Neural crest cell (in vitro differentiated cells): ENCODE data around the gene ELN. TPM values are rescaled to one million over a fixed set of nuclear protein-coding genes. Genes with fewer than 3 reads are reported as not detected.
A peak's percentile ranks its signal among the peaks of the same experiment; 100 is the strongest.

ENCODE experiments used
- DNase-seq: peaks from one replicate; pipeline ENCODE4 v3.0.0; 2021; ENCODE audit warnings: low read depth, mixed read lengths, low spot score
- H3K27ac Mint-ChIP-seq: one replicate; pipeline ENCODE4 v1.8.0; 2021; ENCODE audit warnings: mild to moderate bottlenecking, mixed read lengths; ENCODE audit not compliant: unreplicated experiment
- H3K27me3 Mint-ChIP-seq: 2 replicates; pipeline ENCODE4 v1.8.0; 2021; ENCODE audit warnings: low read depth, mild to moderate bottlenecking, mixed read lengths
- H3K36me3 Mint-ChIP-seq: 2 replicates; pipeline ENCODE4 v1.8.0; 2021; ENCODE audit warnings: low read depth, mild to moderate bottlenecking, mixed read lengths
- H3K4me1 Mint-ChIP-seq: 2 replicates; pipeline ENCODE4 v1.8.0; 2021; ENCODE audit warnings: mixed read lengths
- H3K4me3 Mint-ChIP-seq: one replicate; pipeline ENCODE4 v1.8.0; 2021; ENCODE audit warnings: mild to moderate bottlenecking, mixed read lengths
- H3K9me3 Mint-ChIP-seq: 2 replicates; pipeline ENCODE4 v1.8.0; 2021; ENCODE audit warnings: mixed read lengths
- total RNA-seq: library from RNA; stranded (reverse); gene quantifications from 2 replicates; pipeline ENCODE4 v1.2.1, GENCODE V29; 2021
- TF ChIP-seq, protein P1 (sequence below): fragments of 200-600 bp; sonication (generic); conservative IDR thresholded peaks from 2 replicates; pipeline ENCODE4 v1.5.0; 2021; ENCODE audit warnings: antibody characterized with exemption, mild to moderate bottlenecking

ELN gene
- total RNA-seq, 1 donor from 2014 or later = 1.0 TPM

DNA sequence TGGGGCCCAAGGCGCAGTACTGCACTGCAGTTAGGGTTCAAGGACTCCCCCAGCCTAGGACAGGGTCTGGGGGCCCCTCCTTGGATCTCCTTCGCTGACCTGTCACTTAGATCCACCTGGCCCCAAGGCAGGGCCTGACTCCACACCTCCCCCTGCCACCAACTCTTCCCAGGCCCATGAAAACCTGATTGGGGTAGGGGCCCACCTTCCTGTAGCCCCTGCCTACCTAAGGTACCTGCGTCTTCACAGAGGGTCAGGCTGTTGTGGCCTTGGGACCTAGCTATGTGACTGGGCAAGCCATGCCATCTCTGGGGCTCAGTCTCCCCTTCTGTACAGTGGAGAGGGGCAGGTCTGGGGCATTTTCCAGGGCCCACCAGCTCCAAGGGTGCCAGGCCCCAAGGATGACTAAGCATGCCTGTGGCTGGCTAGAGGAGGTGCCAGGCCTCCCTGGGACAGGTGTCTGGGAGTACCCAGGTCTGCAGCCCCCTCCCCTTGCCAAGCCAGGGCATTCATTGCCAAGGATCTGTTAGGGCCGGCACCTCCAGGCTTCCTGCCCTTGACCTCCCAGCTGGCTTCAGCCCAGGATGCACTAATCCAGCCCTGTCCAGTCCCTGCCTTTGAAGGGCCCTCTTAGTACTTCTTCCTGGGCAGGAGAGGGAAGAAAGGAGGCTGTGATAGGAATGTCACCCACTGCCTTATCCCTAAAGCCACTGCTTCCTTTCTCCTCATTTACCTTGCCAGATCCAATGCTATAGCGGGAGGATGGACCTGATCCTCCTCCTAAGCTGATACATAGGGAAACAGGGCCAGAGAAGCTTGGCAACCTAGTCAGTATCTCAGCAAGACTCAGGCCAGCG lies 57.0 kb downstream of the ELN start:
- H3K36me3 Mint-ChIP-seq = peaks cover 6% of the 10 kb centered on the region
- no peak overlapping the region for H3K27ac Mint-ChIP-seq
- H3K27me3 Mint-ChIP-seq = no peaks in the 10 kb centered on the region
- no peaks in the 10 kb centered on the region for H3K9me3 Mint-ChIP-seq
- TF ChIP-seq, protein P1, sequence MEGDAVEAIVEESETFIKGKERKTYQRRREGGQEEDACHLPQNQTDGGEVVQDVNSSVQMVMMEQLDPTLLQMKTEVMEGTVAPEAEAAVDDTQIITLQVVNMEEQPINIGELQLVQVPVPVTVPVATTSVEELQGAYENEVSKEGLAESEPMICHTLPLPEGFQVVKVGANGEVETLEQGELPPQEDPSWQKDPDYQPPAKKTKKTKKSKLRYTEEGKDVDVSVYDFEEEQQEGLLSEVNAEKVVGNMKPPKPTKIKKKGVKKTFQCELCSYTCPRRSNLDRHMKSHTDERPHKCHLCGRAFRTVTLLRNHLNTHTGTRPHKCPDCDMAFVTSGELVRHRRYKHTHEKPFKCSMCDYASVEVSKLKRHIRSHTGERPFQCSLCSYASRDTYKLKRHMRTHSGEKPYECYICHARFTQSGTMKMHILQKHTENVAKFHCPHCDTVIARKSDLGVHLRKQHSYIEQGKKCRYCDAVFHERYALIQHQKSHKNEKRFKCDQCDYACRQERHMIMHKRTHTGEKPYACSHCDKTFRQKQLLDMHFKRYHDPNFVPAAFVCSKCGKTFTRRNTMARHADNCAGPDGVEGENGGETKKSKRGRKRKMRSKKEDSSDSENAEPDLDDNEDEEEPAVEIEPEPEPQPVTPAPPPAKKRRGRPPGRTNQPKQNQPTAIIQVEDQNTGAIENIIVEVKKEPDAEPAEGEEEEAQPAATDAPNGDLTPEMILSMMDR = no peak
- DNase-seq = no peak
- peaks cover 20% of the 10 kb centered on the region for H3K4me1 Mint-ChIP-seq
- peak overlapping the region; percentile 89 for H3K4me3 Mint-ChIP-seq

DNA sequence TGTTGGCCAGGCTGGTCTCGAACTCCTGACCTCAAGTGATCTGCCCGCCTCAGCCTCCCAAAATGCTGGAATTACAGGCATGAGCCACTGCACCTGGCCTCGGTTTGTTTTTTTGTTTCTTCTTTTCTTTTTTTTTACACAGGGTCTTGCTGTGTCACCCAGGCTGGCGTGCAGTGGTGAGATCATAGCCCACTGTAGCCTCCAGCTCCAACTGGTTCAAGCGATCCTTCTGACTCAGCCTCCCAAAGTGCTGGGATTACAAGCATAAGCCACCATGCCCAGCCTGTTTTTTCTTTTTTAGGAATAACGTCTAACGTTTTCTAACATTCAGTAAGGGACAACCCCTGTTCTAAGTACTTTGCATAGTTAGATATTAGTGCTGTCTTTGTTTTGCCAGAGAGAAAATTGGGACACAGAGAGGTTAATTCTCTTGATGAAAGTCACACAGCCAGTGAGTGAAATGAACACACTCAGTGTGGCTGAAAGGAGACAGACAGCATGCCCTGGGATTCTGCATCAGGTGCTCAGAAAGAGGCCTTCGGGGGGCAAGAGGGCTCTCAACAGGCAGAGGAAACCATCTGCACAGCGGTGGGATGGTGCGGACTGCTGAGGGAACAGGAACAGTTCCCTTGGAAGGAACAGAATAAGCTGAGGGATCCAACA lies 59.9 kb downstream of the ELN start:
- Mint-ChIP-seq H3K27me3 (no peaks in the 10 kb centered on the region), H3K4me1 (peaks cover 30% of the 10 kb centered on the region), H3K9me3 (no peaks in the 10 kb centered on the region), H3K36me3 (peaks cover 6% of the 10 kb centered on the region), H3K4me3 (no peak overlapping the region), H3K27ac (no peak overlapping the region)
- no peak for DNase-seq
- TF ChIP-seq, protein P1 = no peak

DNA sequence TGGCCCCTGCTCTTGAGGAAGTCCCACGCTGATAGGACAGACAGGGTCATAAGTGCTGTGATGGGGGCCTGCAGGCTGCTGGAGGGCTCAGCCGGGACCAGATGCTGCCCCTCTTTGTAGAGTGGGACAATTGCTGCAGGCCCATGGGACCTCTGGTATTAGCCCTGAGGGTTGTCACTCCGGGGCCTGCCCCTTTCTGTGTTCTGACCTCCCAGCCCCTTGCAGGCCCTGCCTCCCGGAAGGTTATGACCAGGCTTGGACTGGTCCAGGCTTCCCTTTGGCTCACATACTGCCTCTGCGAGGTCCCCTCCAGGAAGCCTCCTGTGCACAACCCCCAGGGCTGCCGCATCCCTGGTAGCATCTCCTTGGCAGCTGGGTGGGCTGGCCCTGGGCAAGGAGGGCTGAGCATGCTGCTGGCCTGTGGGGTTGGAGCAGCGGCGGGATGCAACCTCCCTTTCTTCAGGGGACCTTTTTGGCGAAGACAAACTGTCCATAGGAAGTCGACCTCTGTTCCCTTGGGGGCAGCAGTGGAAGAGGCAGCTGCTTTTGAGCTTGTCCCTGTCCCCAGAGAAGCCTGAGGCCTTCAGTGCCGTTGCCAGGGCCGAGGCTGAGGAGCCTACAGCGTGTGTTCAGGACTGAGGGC lies 64.5 kb downstream of the ELN start:
- H3K36me3 Mint-ChIP-seq = peaks cover 4% of the 10 kb centered on the region
- peak overlapping the region; percentile 23 for H3K4me3 Mint-ChIP-seq
- no peaks in the 10 kb centered on the region for H3K27me3 Mint-ChIP-seq
- TF ChIP-seq, protein P1 = no peak
- H3K4me1 Mint-ChIP-seq = peaks cover 30% of the 10 kb centered on the region
- H3K9me3 Mint-ChIP-seq = no peaks in the 10 kb centered on the region
- peak overlapping the region; percentile 24 for H3K27ac Mint-ChIP-seq
- peak; percentile 53 for DNase-seq

DNA sequence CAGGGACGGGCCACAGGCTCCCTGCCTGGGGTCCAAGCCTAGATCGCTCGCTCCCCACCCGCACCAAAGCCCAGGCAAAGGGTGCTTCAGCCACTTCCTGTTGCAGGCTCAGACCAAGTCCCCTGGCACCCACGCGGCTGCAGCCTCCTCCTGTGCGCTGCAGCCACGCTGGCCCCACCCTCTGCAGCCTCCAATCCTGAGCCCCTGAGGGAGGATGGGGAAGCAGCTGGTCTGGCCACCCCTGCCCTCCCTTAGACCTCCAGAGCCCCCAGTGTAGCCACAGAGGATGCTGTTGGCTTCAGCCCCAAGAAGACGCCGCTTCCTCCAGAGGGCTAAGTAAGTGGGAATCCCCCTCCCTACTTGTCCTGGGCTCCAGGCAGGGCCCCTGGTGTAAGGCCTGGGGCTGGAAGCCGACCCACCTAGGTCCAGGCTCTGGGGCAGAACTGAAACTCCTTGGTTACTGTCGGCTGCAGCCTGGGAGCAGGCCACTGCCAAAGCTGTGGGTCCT lies 65.0 kb downstream of the ELN start:
- TF ChIP-seq, protein P1 = no peak
- no peak for DNase-seq
- Mint-ChIP-seq H3K27me3 (no peaks in the 10 kb centered on the region), H3K27ac (peak overlapping the region; percentile 24), H3K4me3 (no peak overlapping the region), H3K9me3 (peaks cover 3% of the 10 kb centered on the region), H3K36me3 (peaks cover 9% of the 10 kb centered on the region), H3K4me1 (peaks cover 32% of the 10 kb centered on the region)

DNA sequence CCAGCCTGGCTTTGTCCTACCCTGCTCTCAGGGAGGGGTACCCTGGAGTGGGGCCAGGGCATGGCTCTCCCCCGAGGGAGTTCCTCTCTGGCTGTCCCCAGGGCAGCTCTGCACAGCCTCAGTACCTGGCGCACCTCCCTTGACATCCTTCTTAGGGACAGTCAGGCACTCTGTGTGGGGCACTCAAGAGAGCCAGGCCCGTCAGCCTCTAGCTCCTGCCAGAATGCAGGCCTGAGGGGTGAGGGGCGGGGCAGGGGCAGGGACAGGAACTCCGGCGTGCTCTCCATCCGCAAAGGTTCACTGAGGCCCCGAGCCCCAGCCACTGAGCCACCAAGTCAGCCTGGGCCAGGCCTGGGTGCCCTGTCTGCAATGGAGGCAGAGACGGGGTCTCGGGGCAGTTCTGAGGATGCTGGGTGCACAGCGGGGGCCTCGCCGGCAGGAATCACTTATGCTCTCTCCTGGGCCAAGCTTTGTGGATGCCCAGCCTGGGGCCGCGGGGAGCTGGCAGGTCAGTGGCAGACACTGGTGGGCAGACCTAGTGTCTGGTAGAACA lies 65.8 kb downstream of the ELN start:
- H3K36me3 Mint-ChIP-seq = peaks cover 12% of the 10 kb centered on the region
- peaks cover 3% of the 10 kb centered on the region for H3K9me3 Mint-ChIP-seq
- TF ChIP-seq, protein P1 = no peak
- peak overlapping the region; percentile 81 for H3K27ac Mint-ChIP-seq
- H3K4me3 Mint-ChIP-seq = peak overlapping the region; percentile 50
- H3K27me3 Mint-ChIP-seq = no peaks in the 10 kb centered on the region
- H3K4me1 Mint-ChIP-seq = peaks cover 35% of the 10 kb centered on the region
- DNase-seq = no peak
